GM21360 (cell line): ENCODE measurements around the gene SCAPER.
"Not testable (repeated sequence)": the region's sequence is repeated elsewhere in the genome, so short reads cannot be mapped to it uniquely, and the experiment has no call there.

Experiments used
- ATAC-seq: cut with Tn5 transposase; IDR thresholded peaks from one replicate; pipeline ENCODE4 v1.9.1; 2021; ENCODE audit warnings: mild to moderate bottlenecking, moderate library complexity; ENCODE audit not compliant: unreplicated experiment

SCAPER gene

DNA sequence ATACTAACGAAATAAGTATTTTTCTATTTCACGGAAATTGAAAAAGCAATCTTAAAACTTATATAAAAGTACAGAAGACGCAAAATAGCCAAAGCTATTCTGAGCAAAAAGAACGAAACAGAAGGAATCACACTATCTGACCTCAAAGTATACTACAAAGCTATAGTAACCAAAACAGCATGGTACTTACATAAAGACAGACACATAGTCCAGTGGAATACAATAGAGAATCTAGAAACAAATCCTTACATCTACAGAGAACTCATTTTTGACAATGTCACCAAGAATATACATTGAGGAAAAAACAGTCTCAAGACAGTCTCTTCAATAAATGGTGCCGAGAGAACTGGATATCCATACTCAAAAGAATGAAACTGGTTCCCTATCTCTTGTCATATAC, 322.6 kb downstream of the SCAPER start:
- no peak for ATAC-seq

DNA sequence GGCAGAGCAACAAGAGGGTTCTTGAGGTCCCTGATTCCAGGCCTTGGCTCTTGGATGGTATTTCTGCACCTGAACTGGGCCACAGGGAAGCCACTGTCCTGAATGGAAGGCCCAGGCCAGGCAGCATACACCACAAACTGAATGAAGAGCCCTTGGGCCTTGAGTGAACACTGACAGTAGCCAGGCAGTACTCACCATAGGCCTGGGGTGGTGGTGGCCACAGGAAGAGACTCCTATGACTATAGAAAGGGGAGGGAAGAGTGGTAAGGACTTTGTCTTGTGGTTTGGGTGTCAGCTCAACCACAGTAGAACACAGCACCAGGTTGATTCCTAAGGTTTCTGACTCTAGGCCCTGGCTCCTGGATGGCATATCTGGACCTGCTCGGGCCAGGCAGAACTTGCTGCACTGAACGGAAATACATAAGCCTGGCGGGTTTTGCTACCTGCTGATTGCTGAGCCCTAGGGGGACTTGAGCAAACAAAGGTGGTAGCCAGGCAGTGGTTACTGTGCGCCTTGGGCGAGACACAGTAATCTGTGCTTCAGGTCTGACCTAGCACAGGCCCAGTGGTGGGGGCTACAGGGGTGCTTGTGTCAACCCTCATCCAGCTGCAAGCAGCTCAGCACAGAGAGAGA, 327.1 kb downstream of the SCAPER start:
- ATAC-seq: no peak

DNA sequence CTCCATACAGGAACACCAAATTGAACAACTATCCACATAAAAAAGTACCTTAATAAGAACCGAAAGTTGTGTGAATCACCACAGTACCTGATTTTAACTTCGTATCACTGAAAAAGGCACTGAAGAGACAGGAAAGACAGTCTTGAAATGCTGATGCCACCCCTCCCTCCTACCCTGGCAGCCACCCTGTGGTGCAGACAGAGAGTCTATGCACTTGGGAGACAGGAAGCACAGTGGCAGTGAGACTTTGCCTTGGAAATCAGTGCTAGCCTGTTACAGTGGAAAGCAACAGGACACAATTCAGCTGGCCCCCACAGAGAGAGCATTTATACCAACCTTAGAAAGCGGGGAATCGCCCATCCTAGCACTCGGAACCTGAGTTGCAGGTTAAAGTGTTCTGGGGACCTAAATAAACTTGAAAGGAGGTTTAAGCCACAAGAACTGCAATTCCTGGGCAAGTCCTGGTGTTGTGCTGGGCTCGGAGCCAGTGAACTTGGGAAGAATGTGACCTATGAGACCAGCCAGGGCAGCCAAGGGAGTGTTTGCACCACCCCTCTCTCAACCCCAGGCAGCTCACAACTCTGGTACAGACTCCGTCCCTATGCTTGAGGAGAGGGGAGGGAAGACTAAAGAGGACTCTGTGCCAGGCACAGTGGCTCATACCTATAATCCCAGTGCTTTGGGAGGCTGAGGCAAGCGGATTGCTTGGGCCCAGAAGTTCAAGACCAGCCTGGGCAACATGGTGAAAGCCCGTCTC, 328.4 kb downstream of the SCAPER start:
- ATAC-seq: no peak

DNA sequence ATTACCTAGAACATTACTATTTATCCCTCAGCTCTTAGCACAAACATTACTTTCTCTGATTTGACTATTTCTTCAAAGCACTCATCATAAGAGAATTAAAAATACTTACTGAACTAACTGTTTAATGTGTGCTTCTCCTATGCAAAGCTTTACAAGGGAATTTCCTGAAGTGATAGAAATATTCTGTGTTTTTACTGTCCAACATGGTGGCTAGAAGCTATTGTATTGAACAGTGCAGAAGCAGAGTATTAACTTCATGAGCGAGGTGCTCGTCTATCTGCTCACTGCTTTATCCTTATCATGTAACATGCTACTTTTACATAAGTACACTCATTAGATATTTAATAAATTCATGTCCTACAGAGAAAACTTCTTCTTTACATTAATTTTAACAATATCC, 329.5 kb downstream of the SCAPER start:
- peak; percentile 16 for ATAC-seq

DNA sequence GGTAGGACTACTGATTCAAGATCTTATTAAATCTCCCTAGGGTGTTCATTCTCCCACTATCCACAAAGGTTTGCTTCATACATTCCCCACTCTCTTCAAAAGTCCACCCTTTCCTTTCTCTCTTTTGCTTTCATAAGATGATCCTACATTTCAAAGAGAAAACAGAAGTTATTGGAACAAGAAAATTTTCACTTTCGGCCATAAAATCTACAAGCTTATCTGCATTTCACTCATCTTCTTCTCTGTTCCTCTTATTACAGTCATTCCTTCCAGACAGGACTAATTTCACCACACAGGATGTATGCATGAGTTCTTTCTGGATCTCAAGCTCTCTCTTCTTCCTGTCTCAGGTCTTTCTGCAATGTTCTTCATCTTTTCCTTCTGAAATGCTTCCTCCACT, 329.9 kb downstream of the SCAPER start:
- peak; percentile 85 for ATAC-seq

DNA sequence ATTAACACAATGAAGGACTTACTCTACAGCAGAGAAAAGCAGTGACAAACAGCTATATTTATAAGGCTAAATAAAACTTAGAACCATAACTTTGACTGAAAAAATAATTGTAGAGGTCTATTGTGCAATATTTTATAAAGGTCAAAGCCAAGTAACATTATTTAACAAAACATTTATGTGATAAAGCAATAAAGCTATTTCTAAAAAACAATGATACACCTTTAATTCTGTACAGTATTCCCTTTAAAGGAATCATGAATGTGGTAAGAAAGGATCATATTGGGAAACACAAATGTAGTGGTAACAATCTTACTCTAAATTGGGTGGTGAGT, 332.2 kb downstream of the SCAPER start:
- ATAC-seq: no peak

DNA sequence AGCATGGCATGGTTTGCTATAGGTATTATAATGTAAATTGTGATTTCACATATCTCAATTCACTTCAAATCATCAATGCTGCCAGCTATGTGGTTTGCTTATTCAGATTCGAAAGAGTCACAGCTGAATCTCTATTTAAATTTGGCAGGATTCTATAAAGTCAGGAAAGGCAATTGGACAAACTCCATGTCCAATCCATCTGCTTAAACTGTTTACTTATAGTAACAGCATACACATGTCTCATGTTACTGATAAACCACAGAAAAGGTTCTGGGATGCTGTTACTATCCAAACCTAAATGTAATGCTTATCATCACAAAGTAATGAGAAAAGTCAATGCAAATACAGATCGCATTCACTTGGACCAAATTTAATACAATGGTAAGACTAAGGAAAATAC, 338.9 kb downstream of the SCAPER start:
- no peak for ATAC-seq

DNA sequence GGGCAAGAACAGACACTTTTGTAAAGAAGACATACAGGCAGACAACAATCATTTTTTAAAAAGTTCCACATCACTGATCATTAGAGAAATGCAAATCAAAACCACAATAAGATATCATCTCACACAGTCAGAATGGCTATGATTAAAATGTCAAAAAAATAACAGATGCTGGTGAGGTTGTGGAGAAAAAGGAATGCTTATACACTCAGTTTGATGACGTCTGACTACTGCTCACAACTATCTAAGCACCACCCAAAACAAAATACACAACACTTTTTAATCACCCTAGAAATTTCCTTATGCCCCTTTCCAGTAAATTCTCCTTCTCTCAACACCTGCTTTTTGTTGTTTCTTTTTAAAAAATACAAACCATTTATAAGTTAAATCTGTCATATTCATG, 339.8 kb downstream of the SCAPER start:
- ATAC-seq: no peak

DNA sequence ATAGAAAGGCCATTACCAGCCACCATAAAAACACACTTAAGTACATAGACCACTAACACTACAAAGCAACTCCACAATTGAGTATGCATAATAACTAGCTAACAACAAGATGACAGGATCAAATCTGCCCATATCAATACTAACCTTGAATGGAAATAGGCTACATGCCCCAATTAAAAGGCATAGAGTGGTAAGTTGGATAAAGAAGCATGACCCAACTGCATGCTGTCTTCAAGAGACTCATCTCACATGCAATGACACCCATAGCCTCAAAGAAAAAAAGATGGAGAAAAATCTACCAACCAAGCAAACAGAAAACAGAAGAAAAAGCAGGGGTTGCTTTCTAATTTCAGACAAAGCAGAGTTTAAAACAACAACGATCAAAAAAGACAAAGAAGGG, 349.9 kb downstream of the SCAPER start:
- ATAC-seq: no peak

DNA sequence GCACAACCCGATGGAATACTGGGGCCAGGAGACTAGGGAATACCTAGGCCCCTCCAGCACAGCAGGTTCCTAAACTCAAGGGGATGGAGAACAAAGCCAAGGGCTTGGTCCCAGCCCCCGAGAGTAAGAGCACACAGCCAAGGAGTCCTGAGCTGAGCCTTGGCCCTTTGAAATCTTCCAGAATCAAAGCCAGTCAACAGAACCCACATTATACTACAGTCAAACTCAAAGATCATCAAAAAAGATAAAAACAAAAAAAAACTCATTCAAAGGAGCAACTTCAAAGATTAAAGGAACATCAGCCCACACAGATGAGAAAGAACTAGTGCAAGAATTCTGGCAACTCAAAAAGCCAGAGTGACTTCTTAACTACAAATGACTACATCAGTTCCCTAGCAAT, 351.6 kb downstream of the SCAPER start:
- ATAC-seq: no peak

DNA sequence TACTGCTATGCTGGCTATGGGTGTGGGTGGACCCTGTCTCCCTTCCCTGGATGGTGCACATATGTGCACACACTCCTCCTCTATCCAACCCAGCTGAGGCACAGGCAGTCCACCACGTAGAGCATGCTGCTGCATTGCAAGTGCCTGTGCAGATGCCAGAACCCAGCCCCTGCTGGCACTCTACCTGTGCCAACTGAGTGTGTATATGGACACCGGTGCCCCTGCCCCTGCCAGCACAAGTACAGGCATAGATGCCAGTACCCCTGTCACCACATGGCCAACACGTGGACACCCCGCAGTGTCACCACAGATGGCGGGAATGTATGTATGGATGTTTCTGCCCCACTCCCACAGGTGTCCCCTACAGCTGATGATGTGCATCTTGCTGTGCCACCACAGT, 352.0 kb downstream of the SCAPER start:
- ATAC-seq: no peak

DNA sequence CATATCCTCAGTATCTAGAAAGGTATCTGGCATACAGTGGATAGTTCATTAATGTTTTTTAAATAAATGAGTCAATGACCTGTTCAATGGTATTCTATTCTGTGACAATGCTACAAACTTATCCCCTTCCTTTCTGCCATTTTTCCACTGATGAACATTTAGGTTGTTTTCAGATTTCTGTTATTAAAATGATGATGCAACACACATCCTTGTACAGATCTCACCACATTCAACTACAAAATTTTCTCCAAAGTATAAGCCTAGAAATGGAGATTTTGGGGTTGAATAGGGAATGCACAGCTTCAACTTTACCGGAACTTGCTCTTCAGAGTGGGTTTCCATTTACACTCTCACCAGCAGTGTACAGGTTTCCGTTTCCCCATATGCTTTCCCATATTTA, 358.3 kb downstream of the SCAPER start:
- ATAC-seq: no peak

DNA sequence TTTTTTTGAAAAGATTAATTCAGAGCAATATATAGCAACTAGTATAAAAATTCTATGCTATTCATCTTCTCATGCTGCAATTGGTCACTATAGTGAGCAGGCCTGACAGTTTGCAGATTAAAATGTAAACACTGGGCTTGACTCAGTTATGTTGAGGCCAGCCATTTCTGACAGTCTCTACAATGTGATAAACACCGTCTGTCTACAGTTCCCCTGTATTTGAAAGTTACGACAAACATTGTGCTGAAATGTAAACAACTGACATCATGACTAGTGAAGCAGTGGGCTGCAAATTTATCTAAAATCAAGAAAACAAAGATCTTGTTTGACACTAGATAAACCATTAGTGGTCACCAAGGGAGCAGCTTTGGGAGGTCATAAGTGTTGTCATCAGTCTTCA, 371.1 kb downstream of the SCAPER start:
- no peak for ATAC-seq

DNA sequence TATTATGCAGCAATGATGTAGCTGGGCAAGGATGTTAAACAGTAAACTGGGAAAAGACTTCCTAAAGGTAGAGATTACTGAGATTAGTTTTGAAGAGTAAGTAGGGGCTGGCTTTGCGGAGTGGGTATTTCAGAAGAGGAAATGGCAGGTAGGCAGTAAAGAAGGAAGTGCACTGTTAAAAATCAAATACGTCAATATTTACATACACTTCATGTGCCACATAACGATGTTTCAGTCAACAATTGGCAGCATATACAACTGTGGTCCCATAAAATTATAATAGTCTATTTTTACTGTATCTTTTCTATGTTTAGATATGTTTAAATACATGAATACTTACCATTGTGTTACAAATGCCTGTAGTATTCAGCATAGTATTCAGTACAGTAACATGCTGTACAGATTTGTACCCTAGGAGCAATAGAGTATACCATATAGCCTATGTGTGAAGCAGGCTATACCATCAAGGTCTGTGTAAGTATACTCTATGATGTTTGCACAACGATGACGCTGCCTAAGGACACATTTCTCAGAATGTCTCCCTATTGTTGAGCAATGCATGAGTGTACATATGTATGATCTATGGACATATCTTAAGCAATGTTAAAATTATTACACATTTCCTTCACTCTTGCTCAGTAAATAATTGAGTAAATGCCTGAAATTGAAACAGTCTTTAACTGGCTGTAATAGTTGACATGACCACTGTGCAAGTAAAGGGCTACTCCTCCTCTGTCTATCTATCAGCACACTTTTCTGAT, 371.9 kb downstream of the SCAPER start:
- no peak for ATAC-seq

DNA sequence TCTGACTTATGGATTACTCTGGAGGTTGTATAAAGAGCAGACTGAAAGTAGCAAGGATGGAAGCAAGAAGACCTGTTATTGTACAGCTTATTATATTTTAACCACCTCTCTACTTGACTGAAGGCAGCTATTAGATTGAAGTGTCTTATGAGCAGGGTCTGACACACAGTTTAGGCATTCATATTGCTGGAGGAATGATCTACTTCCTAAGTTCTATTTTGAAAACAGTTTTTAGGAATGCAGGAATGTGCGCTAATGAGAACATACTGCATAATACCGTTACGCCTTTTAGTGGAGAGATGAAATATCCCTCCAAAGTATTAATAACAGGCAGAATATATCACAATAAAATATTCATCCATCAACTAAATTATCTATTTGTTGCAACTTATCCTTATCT, 375.2 kb downstream of the SCAPER start:
- ATAC-seq: no peak

DNA sequence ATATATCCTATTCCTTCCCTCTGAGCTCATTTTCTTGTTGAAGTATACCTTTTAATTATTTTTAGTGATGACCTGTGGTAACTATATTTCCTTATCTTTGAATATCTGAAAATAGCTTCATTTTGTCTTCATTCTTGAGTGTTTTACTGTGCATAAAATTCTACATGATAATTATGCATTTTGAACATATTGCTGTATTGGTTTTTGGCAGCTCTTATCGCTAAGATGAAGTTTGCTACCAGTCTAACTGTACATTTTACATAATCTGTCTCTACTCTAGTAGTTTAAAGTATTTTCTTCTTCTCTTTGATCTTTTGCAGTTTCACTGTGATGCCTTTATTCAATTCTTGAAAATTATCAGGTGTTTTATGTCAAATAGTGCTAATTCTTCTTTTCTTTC, 379.0 kb downstream of the SCAPER start:
- no peak for ATAC-seq

DNA sequence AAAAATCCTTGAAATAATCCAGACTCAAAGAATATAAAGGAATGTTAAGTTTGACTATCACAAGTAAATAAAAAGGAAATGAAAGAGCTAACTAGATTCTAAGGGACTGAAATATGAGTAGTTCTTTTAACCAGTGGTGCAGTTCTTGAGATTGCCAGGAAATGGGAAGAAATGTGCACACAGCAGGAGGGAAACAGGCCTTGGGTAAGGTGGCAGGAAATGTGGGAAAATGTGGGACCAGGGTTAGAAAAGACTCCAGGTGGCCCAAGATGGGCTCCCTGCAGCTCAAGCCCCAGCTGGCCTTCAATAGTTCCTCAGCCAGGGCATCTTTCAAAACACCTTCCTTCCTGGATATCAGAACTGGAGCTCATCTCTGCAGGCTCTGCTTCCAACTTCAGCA, 387.2 kb downstream of the SCAPER start:
- ATAC-seq: no peak

DNA sequence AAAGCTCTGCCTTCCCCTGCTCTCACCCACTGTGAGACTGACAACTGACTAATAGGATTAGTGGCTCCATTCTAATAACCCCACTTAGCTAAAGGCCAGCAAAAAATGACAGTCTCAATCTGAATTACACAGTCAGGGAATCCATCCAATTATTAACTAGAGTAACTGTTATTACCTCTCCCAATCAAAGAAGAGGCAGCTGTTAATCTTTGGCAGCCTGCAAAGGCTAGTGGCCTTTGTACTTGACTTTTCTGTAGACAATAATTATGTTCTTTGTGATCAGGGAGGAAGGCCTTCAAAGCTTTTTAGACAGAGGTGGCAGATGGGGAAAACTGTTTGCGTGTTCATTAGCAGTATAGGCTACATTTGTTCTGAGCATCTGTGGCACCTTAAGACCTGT, 390.9 kb downstream of the SCAPER start:
- no peak for ATAC-seq

DNA sequence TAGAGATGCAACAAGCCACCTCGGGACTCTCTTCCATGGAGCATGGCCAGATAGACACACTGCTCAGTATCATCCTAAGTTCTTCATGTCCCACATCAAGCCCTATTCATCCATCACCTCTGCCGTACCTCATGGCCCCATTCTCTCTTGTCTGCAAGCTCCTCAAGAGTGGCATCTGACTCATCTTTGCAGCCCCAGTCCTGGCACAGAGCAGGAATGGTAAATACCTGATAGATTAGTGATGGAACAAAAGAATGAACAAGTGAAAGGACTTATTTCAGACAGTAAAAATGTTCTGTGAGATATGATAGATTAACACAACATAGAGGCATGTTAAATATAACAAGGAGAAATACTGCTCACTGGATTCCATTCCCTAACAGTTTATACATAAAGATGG, 392.2 kb downstream of the SCAPER start:
- no peak for ATAC-seq

DNA sequence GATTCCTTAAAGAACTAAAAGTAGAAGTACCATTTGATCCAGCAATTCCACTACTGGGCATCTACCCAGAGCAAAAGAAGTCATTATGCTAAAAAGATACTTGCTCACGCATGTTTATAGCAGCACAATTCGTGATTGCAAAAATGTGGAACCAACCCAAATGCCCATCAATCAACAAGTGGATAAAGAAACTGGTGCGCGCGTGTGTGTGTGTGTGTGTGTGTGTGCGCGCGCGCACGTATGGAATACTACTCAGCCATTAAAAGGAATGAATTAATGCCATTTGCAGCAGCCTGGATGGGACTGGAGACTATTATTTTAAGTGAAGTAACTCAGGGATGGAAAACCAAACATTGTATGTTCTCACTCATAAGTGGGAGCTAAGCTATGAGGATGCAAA, 394.5 kb downstream of the SCAPER start:
- not testable (repeated sequence) for ATAC-seq

DNA sequence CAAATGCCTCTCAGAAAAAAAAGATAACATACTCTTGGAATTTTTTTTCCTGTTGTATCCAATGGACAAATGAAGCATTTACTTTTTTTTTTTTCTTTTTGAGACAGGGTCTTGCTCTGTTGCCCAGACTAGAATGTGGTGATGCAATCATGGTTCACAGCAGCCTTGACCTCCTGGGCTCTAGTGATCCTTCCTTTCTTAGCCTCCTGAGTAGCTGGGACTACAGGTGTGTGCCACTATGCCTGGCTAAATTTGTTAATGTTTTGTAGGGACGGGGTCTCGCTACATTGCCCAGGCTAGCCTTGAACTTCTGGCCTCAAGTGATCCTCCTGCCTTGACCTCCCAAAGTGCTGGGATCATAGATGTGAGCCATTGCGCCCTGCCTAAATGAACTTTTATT, 401.3 kb downstream of the SCAPER start:
- ATAC-seq: no peak

DNA sequence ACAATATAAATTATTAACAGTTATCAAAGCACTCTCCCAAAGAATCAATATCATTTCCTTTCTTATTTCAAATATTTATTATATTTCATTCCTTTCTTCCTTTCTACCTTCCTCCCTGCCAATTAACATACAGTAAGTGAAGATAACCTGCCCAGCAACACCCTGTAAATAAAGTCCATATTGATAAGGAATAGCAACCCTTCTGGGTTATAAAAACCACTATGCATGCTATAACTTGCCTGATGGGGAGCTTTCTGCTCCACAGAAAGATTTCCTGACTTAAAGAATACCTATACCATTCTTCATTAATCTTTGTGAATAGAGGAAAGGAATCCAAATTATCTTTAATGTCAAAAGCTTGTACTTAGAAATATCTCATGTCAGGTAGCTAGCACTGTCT, 402.0 kb downstream of the SCAPER start:
- no peak for ATAC-seq
